Measurements from ENCODE around the gene RASGEF1B.

The RASGEF1B gene

GRCh38 chr4:81506731-81507130 is 35.0 kb upstream of the RASGEF1B start:
- Histone ChIP-seq H2BK15ac (ENCODE audit: low read depth, poor library complexity, severe bottlenecking) (no peak overlapping the region), H3K9ac (ENCODE audit: low read length) (no peak overlapping the region)
- 71% methylated on average over 2 of the region's 2 CpGs for WGBS

GRCh38 chr4:81505726-81506125 is 34.0 kb upstream of the RASGEF1B start:
- Histone ChIP-seq H2AFZ (ENCODE audit: low read depth, low read length) (no peak overlapping the region), H4K8ac (ENCODE audit: low read length) (no peak overlapping the region), H3K4ac (ENCODE audit: low read depth in 1 of 2, low read length in 2 of 2) (no peak overlapping the region), H3K27ac (ENCODE audit: low read length, poor library complexity, severe bottlenecking) (no peak overlapping the region), H2AK5ac (ENCODE audit: low read length, severe bottlenecking) (no peak overlapping the region), H3K9me3 (ENCODE audit: control insufficient read depth, low read length) (no peaks in the 10 kb centered on the region), H3K4me1 (ENCODE audit: control insufficient read depth, insufficient read depth, low read depth, low read length) (no peaks in the 10 kb centered on the region), H3K36me3 (ENCODE audit: control insufficient read depth in 1 of 2, insufficient read depth in 2 of 2, low read depth in 1 of 2, low read length in 2 of 2) (no peaks in the 10 kb centered on the region), H3K23ac (ENCODE audit: low read length in 2 of 2) (no peak overlapping the region), H3K27me3 (ENCODE audit: control insufficient read depth in 1 of 2, insufficient read depth in 1 of 2, low read length in 2 of 2) (peaks cover 5 to 15% of the 10 kb centered on the region in 2 experiments), H3K9ac (ENCODE audit: low read length) (peak overlapping the region; percentile 60), H3K4me3 (ENCODE audit: insufficient read depth in 1 of 2, low read depth in 1 of 2, low read length in 2 of 2) (no peak overlapping the region), H3K79me1 (replicated peaks; ENCODE audit: low read length, poor library complexity, severe bottlenecking) (no peaks in the 10 kb centered on the region), H2BK12ac (ENCODE audit: low read length in 2 of 2) (no peak overlapping the region), H2BK5ac (ENCODE audit: low read depth, low read length, poor library complexity, severe bottlenecking) (no peak overlapping the region), H3K4me2 (ENCODE audit: low read length, poor library complexity, severe bottlenecking) (no peak overlapping the region), H2BK120ac (ENCODE audit: low read depth, low read length) (no peak overlapping the region), H2BK15ac (ENCODE audit: low read depth, poor library complexity, severe bottlenecking) (no peak overlapping the region), H3K14ac (ENCODE audit: low read length in 2 of 2) (no peak overlapping the region), H4K91ac (ENCODE audit: low read length) (no peak overlapping the region), H3K18ac (ENCODE audit: low read depth in 1 of 2, low read length in 2 of 2) (no peak overlapping the region)
- WGBS: 43% methylated on average over 1 of the region's 2 CpGs
- no peak for DNase-seq

More at GRCh38 chr4:81506731-81507130, 35.0 kb upstream of the RASGEF1B start:
- H4K91ac ChIP-seq (ENCODE audit: low read length): no peak overlapping the region
- H3K23ac ChIP-seq (ENCODE audit: low read length in 2 of 2): no peak overlapping the region
- no peak for DNase-seq
- H2AK5ac ChIP-seq (ENCODE audit: low read length, severe bottlenecking): no peak overlapping the region
- H3K4ac ChIP-seq (ENCODE audit: low read depth in 1 of 2, low read length in 2 of 2): no peak overlapping the region
- H3K18ac ChIP-seq (ENCODE audit: low read depth in 1 of 2, low read length in 2 of 2): no peak overlapping the region
- H2AFZ ChIP-seq (ENCODE audit: low read depth, low read length): no peak overlapping the region
- H3K36me3 ChIP-seq (ENCODE audit: control insufficient read depth in 1 of 2, insufficient read depth in 2 of 2, low read depth in 1 of 2, low read length in 2 of 2): no peaks in the 10 kb centered on the region
- no peak overlapping the region for H2BK120ac ChIP-seq (ENCODE audit: low read depth, low read length)
- no peak overlapping the region for H3K4me3 ChIP-seq (ENCODE audit: insufficient read depth in 1 of 2, low read depth in 1 of 2, low read length in 2 of 2)
- H3K27me3 ChIP-seq (ENCODE audit: control insufficient read depth in 1 of 2, insufficient read depth in 1 of 2, low read length in 2 of 2): peaks cover 0 to 9% of the 10 kb centered on the region in 2 experiments
- no peak overlapping the region for H2BK5ac ChIP-seq (ENCODE audit: low read depth, low read length, poor library complexity, severe bottlenecking)
- H3K4me2 ChIP-seq (ENCODE audit: low read length, poor library complexity, severe bottlenecking): no peak overlapping the region
- H3K79me1 ChIP-seq (replicated peaks; ENCODE audit: low read length, poor library complexity, severe bottlenecking): no peaks in the 10 kb centered on the region
- no peaks in the 10 kb centered on the region for H3K9me3 ChIP-seq (ENCODE audit: control insufficient read depth, low read length)
- H4K8ac ChIP-seq (ENCODE audit: low read length): no peak overlapping the region
- no peaks in the 10 kb centered on the region for H3K4me1 ChIP-seq (ENCODE audit: control insufficient read depth, insufficient read depth, low read depth, low read length)
- H2BK12ac ChIP-seq (ENCODE audit: low read length in 2 of 2): no peak overlapping the region
- no peak overlapping the region for H3K14ac ChIP-seq (ENCODE audit: low read length in 2 of 2)
- no peak overlapping the region for H3K27ac ChIP-seq (ENCODE audit: low read length, poor library complexity, severe bottlenecking)

- Histone ChIP-seq H3K23ac (ENCODE audit: low read length in 2 of 2) (no peak overlapping the region), H2BK120ac (ENCODE audit: low read depth, low read length) (no peak overlapping the region), H3K4ac (ENCODE audit: low read depth in 1 of 2, low read length in 2 of 2) (no peak overlapping the region), H3K4me3 (ENCODE audit: insufficient read depth in 1 of 2, low read depth in 1 of 2, low read length in 2 of 2) (peak overlapping the region in 1 of 2 experiments; percentile 47), H3K9ac (ENCODE audit: low read length) (peak overlapping the region; percentile 60), H3K14ac (ENCODE audit: low read length in 2 of 2) (no peak overlapping the region), H4K8ac (ENCODE audit: low read length) (no peak overlapping the region), H3K9me3 (ENCODE audit: control insufficient read depth, low read length) (no peaks in the 10 kb centered on the region), H3K27ac (ENCODE audit: low read length, poor library complexity, severe bottlenecking) (no peak overlapping the region), H3K79me1 (replicated peaks; ENCODE audit: low read length, poor library complexity, severe bottlenecking) (no peaks in the 10 kb centered on the region), H4K91ac (ENCODE audit: low read length) (no peak overlapping the region), H2BK15ac (ENCODE audit: low read depth, poor library complexity, severe bottlenecking) (no peak overlapping the region), H3K18ac (ENCODE audit: low read depth in 1 of 2, low read length in 2 of 2) (no peak overlapping the region), H2AK5ac (ENCODE audit: low read length, severe bottlenecking) (no peak overlapping the region), H3K27me3 (ENCODE audit: control insufficient read depth in 1 of 2, insufficient read depth in 1 of 2, low read length in 2 of 2) (peaks cover 5 to 15% of the 10 kb centered on the region in 2 experiments), H3K36me3 (ENCODE audit: control insufficient read depth in 1 of 2, insufficient read depth in 2 of 2, low read depth in 1 of 2, low read length in 2 of 2) (no peaks in the 10 kb centered on the region), H3K4me2 (ENCODE audit: low read length, poor library complexity, severe bottlenecking) (no peak overlapping the region), H2AFZ (ENCODE audit: low read depth, low read length) (no peak overlapping the region), H2BK5ac (ENCODE audit: low read depth, low read length, poor library complexity, severe bottlenecking) (no peak overlapping the region), H2BK12ac (ENCODE audit: low read length in 2 of 2) (no peak overlapping the region), H3K4me1 (ENCODE audit: control insufficient read depth, insufficient read depth, low read depth, low read length) (no peaks in the 10 kb centered on the region)
- DNase-seq: no peak
- 87% methylated on average over 8 of the region's 8 CpGs for WGBS
Measured at GRCh38 chr4:81505004-81505598, 33.4 kb upstream of the RASGEF1B start.

- Histone ChIP-seq H3K18ac (ENCODE audit: low read depth in 1 of 2, low read length in 2 of 2) (no peak overlapping the region), H2BK5ac (ENCODE audit: low read depth, low read length, poor library complexity, severe bottlenecking) (no peak overlapping the region), H3K9ac (ENCODE audit: low read length) (peak overlapping the region; percentile 60), H2BK120ac (ENCODE audit: low read depth, low read length) (no peak overlapping the region), H3K4me1 (ENCODE audit: control insufficient read depth, insufficient read depth, low read depth, low read length) (no peaks in the 10 kb centered on the region), H3K9me3 (ENCODE audit: control insufficient read depth, low read length) (no peaks in the 10 kb centered on the region), H3K4ac (ENCODE audit: low read depth in 1 of 2, low read length in 2 of 2) (no peak overlapping the region), H3K4me2 (ENCODE audit: low read length, poor library complexity, severe bottlenecking) (no peak overlapping the region), H2BK12ac (ENCODE audit: low read length in 2 of 2) (no peak overlapping the region), H3K79me1 (replicated peaks; ENCODE audit: low read length, poor library complexity, severe bottlenecking) (no peaks in the 10 kb centered on the region), H3K27me3 (ENCODE audit: control insufficient read depth in 1 of 2, insufficient read depth in 1 of 2, low read length in 2 of 2) (peaks cover 5 to 18% of the 10 kb centered on the region in 2 experiments), H2AK5ac (ENCODE audit: low read length, severe bottlenecking) (no peak overlapping the region), H3K23ac (ENCODE audit: low read length in 2 of 2) (no peak overlapping the region), H3K27ac (ENCODE audit: low read length, poor library complexity, severe bottlenecking) (no peak overlapping the region), H4K91ac (ENCODE audit: low read length) (peak overlapping the region; percentile 18), H2AFZ (ENCODE audit: low read depth, low read length) (no peak overlapping the region), H3K36me3 (ENCODE audit: control insufficient read depth in 1 of 2, insufficient read depth in 2 of 2, low read depth in 1 of 2, low read length in 2 of 2) (no peaks in the 10 kb centered on the region), H3K4me3 (ENCODE audit: insufficient read depth in 1 of 2, low read depth in 1 of 2, low read length in 2 of 2) (no peak overlapping the region), H4K8ac (ENCODE audit: low read length) (no peak overlapping the region), H3K14ac (ENCODE audit: low read length in 2 of 2) (no peak overlapping the region), H2BK15ac (ENCODE audit: low read depth, poor library complexity, severe bottlenecking) (no peak overlapping the region)
- DNase-seq: no peak
- 82% methylated on average over 4 of the region's 6 CpGs for WGBS
Measured at GRCh38 chr4:81504112-81505003, 32.7 kb upstream of the RASGEF1B start.
